GM19397 (cell line): Measurements from ENCODE around the gene ABCG1.
"Not testable (repeated sequence)": the region's sequence is repeated elsewhere in the genome, so short reads cannot be mapped to it uniquely, and the experiment has no call there.

ENCODE experiments used
- ATAC-seq: cut with Tn5 transposase; IDR thresholded peaks from one replicate; pipeline ENCODE4 v1.9.1; 2021; ENCODE audit warnings: mild to moderate bottlenecking, moderate library complexity; ENCODE audit not compliant: unreplicated experiment

Gene ABCG1

DNA sequence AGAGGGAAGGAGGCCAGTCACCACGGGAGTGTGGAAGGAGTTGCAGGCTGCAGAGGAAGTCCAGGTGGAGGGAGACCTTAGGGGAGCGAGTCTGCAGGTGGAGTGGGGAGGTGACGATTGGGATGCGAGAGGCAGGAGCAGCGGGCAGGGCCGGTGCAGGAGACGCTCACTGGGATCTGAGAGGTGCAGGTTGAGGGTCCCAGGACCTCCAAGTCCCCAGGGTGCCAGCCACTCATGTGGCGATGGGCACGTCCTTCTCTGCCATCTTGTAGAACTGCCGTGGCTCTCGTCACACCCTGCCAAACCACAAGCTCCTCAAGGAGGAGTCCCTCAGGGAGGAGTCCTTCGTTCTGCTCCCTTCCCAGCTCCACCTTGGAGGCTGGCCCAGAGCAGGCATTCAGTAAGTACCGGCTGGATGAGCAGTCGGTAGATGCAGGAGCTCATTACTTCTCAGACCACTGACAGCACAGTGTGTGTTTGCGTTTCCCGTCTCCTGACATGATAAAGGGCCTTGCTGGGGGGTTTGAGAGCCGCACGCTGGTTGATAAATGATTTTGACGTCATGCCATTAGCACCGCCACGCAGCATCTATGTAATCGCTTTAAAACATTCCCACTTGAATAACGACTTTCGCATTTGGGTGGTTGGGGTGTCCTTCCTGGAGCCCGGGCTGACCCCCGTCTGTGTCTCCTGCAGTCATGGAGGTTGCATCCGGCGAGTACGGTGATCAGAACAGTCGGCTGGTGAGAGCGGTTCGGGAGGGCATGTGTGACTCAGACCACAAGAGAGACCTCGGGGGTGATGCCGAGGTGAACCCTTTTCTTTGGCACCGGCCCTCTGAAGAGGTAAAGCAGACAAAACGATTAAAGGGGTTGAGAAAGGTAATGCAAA, 68.5 kb downstream of the ABCG1 start:
- ATAC-seq: no peak

DNA sequence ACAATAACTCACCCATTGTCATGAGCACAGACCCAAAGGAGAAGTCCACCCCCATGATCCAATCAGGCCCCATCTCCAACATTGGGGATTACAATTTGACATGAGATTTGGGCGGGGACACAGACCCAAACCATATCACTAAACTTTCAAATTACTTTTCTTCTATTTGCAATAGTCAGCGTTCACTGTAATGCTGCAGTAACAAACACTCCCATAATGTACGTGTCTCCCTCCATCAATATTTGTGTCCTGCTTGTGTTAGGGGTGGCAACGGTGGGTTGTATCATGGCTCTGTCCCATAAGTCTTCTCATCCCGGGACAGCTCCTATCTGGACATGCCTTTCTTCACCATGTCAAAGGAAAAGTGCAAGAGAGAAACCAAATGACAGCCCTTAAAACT, 70.0 kb downstream of the ABCG1 start:
- ATAC-seq: no peak

DNA sequence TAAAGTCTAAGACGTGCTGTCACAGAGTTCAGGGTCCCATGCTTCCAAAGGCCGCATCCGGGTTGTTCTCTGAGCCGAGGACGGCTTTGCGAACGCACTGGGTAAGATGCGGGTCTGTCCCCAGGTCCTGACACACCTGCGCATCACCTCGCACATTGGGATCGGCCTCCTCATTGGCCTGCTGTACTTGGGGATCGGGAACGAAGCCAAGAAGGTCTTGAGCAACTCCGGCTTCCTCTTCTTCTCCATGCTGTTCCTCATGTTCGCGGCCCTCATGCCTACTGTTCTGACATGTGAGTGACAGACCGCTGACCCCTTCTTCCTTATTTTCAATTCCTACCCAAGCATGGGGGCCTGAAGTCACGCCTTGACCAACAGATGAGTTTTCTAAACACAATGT, 71.0 kb downstream of the ABCG1 start:
- no peak for ATAC-seq

GRCh38 chr21:42290505-42290904, 71.6 kb downstream of the ABCG1 start:
- no peak for ATAC-seq

- no peak for ATAC-seq
These were observed 72.2 kb downstream of the ABCG1 start for GRCh38 chr21:42291003-42291750.

GRCh38 chr21:42291751-42292562, 73.0 kb downstream of the ABCG1 start:
- no peak for ATAC-seq

DNA sequence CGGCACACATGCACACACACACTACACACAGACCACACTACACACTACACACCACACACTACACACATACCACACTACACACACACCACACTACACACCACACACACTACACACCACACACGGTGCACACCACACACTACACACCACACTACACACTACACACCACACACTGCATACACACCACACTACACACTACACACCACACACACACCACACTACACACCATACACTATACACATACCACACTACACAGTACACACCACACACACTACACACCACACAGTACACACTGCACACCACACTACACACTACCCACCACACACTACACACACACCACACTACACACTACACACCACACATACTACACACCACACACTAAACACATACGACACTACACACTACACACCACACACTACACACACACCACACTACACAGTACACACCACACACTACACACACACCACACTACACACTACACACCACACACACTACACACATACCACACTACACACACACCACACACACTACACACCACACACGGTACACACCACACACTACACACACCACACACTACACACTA, 73.7 kb downstream of the ABCG1 start:
- ATAC-seq: not testable (repeated sequence)

DNA sequence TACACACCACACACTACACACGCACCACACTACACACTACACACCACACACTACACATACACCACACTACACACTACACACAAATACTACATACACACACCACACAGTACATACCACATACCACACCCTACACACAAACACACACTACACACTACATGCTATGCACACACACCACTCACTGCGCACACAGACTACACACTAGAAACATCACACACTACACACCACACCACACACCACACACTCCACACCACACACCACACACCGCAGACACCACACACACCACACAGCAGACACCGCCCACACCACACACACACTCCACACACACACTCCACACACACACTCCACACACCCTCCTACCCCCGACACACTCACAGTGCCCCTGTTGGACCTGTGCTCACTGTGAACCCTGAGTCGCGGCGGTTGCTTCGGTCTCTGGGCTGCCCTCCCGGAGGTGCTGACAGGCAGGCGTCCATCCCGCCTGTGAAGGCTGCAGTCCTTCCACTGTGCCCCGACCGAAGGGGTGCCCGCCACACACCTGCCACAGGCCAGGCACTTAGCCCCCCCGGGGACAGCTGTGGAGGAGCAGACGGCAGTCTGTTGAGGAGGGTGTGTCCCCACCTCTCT, 74.8 kb downstream of the ABCG1 start:
- no peak for ATAC-seq

GRCh38 chr21:42294273-42294880, 75.4 kb downstream of the ABCG1 start:
- no peak for ATAC-seq

DNA sequence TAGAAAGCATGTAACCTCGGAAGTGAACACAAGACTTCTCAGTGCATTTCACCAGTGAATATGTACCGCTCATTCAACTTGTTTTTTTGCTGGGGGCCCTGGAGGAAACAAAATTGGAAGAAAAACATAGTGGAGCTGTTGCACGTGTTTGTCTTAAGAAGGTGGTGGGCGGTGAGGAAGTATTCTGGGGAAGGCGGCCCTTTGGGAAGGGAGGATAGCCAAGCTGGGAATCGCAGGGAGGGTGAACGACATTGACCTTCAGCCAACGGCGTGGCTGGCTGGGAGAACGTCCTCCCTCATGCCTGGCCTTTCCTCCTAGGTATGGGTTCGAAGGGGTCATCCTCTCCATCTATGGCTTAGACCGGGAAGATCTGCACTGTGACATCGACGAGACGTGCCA, 76.9 kb downstream of the ABCG1 start:
- no peak for ATAC-seq

- no peak for ATAC-seq
These were observed 77.6 kb downstream of the ABCG1 start for GRCh38 chr21:42296501-42296900.

GRCh38 chr21:42297377-42297776, 78.4 kb downstream of the ABCG1 start:
- ATAC-seq: no peak

- no peak for ATAC-seq
These were observed 79.3 kb downstream of the ABCG1 start for GRCh38 chr21:42298237-42298636.

GRCh38 chr21:42298657-42299056, 79.7 kb downstream of the ABCG1 start:
- ATAC-seq: no peak

GRCh38 chr21:42299324-42300044, 80.5 kb downstream of the ABCG1 start:
- no peak for ATAC-seq

DNA sequence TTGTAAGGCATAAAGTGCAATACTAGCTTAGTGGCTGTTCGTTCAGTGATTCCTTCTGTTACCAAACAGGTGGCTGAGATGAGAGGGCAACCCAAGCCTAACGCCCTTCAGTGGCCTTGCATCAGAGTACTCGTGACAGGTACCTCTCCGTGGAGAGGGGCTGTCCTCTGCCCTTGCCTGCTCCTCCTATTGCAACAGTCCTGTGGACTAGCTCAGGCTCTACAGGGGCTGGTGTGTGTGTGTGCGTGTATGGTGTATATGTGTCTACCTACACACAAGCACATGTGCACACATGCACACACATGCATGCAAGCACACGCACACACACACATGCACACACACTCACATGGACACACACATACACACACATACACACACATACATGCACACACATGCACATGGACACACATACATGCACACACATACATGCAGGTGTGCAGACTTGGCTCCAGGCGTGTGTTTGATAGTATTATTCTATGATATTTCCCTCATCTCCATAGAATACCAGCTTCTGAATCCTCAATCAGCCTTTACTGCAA, 81.2 kb downstream of the ABCG1 start:
- no peak for ATAC-seq

DNA sequence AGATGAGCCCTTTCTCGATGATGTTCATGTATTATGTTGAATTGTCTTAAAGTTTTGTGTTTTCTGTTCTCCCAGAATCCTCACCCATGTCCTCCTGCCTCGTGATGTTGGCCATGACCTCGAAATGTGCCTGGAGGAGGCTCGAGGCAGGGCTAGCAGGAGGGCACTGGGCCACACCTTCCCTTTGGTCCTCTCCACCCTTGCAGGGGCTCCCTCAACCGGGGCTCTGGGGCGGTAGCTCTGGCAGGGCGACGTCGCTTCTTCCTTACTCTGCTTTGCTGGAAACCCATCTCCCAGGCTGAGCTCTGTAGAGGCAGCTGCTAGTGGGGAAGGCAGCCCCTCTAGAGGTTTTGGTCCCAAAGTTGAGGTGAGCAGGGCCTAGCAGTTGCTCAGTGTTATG, 82.0 kb downstream of the ABCG1 start:
- ATAC-seq: no peak

- no peak for ATAC-seq
These were observed 82.6 kb downstream of the ABCG1 start for GRCh38 chr21:42301371-42302075.
